Spleen (tissue), 13 donors: ENCODE data around the gene ZNF575. TPM values are rescaled to one million over a fixed set of nuclear protein-coding genes. Genes with fewer than 3 reads are reported as not detected.

Source experiments
- DNase-seq: peaks from one replicate; pipeline ENCODE4 v3.0.0-alpha.2; 2020
- H3K27ac ChIP-seq, 8 donors: fragments of 200-600 bp; sonication (generic) in 7 of 8; 1 replicate in 4 of 8; 2 replicates in 4 of 8; pipeline versions ENCODE4 v1.5.0 to v1.8.0; 2016 to 2021; ENCODE audit warnings: inconsistent platforms in 4 of 8, mild to moderate bottlenecking in 4 of 8, moderate library complexity in 1 of 8
- H3K27me3 ChIP-seq, 7 donors: fragments of 200-600 bp; sonication (generic) in 6 of 7; replicated peaks in 1 of 7; 1 replicate in 4 of 7; 2 replicates in 3 of 7; pipeline versions ENCODE4 v1.5.0 to v1.8.0; 2016 to 2021; ENCODE audit warnings: inconsistent platforms in 3 of 7, mild to moderate bottlenecking in 1 of 7
- H3K36me3 ChIP-seq, 6 donors: fragments of 200-600 bp; sonication (generic) in 5 of 6; 1 replicate in 4 of 6; 2 replicates in 2 of 6; pipeline versions ENCODE4 v1.5.0 to v1.8.0; 2016 to 2021; ENCODE audit warnings: inconsistent platforms in 2 of 6
- H3K4me1 ChIP-seq, 6 donors: fragments of 200-600 bp; sonication (generic) in 5 of 6; 1 replicate in 3 of 6; 2 replicates in 3 of 6; pipeline versions ENCODE4 v1.5.0 to v1.8.0; 2016 to 2021; ENCODE audit warnings: inconsistent platforms in 3 of 6
- H3K4me3 ChIP-seq, 8 donors: fragments of 200-600 bp; sonication (generic) in 7 of 8; 1 replicate in 4 of 8; 2 replicates in 4 of 8; pipeline versions ENCODE4 v1.5.0 to v1.8.0; 2016 to 2021; ENCODE audit warnings: inconsistent platforms in 4 of 8, mild to moderate bottlenecking in 4 of 8, moderate library complexity in 2 of 8
- H3K9me3 ChIP-seq, 8 donors: fragments of 200-600 bp; sonication (generic) in 7 of 8; 1 replicate in 4 of 8; 2 replicates in 4 of 8; pipeline versions ENCODE4 v1.5.0 to v1.8.0; 2016 to 2021; ENCODE audit warnings: inconsistent platforms in 4 of 8
- CTCF ChIP-seq, 11 experiments: fragments of 200-600 bp in 7 of 11; fragments of 450-650 bp in 4 of 11; sonication (generic) in 4 of 11; IDR thresholded peaks in 8 of 11; conservative IDR thresholded peaks in 3 of 11; 1 replicate in 7 of 11; 2 replicates in 4 of 11; pipeline versions ENCODE4 v1.4.0 to v1.8.0; 2016 to 2021; ENCODE audit warnings: antibody characterized with exemption in 11 of 11, inconsistent platforms in 4 of 11, mild to moderate bottlenecking in 1 of 11
- POLR2A ChIP-seq, 3 donors: fragments of 450-650 bp; IDR thresholded peaks; one replicate each; pipeline ENCODE4 v1.5.1; 2017; ENCODE audit warnings: antibody characterized with exemption in 3 of 3, mild to moderate bottlenecking in 1 of 3
- POLR2AphosphoS5 ChIP-seq, 3 donors: sonication (generic); formaldehyde crosslinking; IDR thresholded peaks; one replicate each; pipeline ENCODE4 v1.5.1; 2017; ENCODE audit warnings: antibody characterized with exemption in 3 of 3
- WGBS, 5 donors: extraction: QIAGEN DNeasy Blood & Tissue Kit in 3 of 5; methylation state at CpG; one replicate each; pipeline versions ENCODE4 v1.1.5 to v1.1.7; 2013 to 2018; 5-methylcytosine and 5-hydroxymethylcytosine counted together
- intact Hi-C: fragments of 100-400 bp; cut with DNase I; formaldehyde crosslinking; loops from one replicate; pipeline ENCODE4 v1.15.0; 2023; ENCODE audit warnings: low total_unique reads
- long read RNA-seq, 2 donors: transcript quantifications; one replicate each; lab custom pipeline, GENCODE V29; 2026
- polyA plus RNA-seq, 3 donors: library from polyadenylated mRNA; stranded (reverse); fragments of 200-250 nt; gene quantifications; one replicate each; pipeline ENCODE4 v1.2.1, GENCODE V29; 2013
- total RNA-seq, 7 donors: library from RNA; depleted of rRNA in 3 of 7; stranded (reverse); fragments of >200 nt in 3 of 7; fragmentation: NEBNext Ultra II Directional in 4 of 7; extraction: Animal tissue kit (Norgen Biotek cat#: 25700) in 4 of 7; gene quantifications; one replicate each; pipeline versions ENCODE4 v1.1.0 to v1.2.1, GENCODE V29; 2016 to 2021
- donor health status: healthy with polysubstance abuse.
- donor health status: DM: no; HTN: no; CAD: no; lungs with moderate emphysema.
- donor health status: DM: no; HTN: no; CAD: no.
- donor health status: Bipolar disorder and iron deficiency.
- donor health status: healthy.
- donor health status: DM: no; HTN: no; CAD: no.
- donor health status: DM: yes; HTN: yes; CAD: no.

ZNF575 gene
- total RNA-seq (1 to 10 TPM in 5 of 7 donors, not detected in 2; 1.0 to 4.3 (median 2.4) TPM), polyA plus RNA-seq (1 to 10 TPM in 1 of 3 donors, under 1 TPM in 2; 0.82 to 1.9 (median 0.87) TPM)
- long read RNA-seq, donor 1, partial matches to known transcripts, result 0 of 1 reads
- long read RNA-seq, donor 1, other reads (novel, unspliced or antisense), result 0 of 1 reads
- long read RNA-seq, donor 2, partial matches to known transcripts, result 34 of 34 reads
- long read RNA-seq, donor 2, other reads (novel, unspliced or antisense), result 0 of 34 reads

- H3K36me3 ChIP-seq, result peaks cover 0 to 17% (median 5%) of the 10 kb centered on the region in 6 donors
- 0 to 1% (median 0%) methylated on average over 29 to 47 of the region's 47 CpGs for WGBS, 5 donors
- peak; percentile 97 for DNase-seq
- intact Hi-C loops, result loop anchor here (10.0 kb wide), 1 partner anchor 52 kb away; no protein-coding TSS in a partner anchor
- H3K27me3 ChIP-seq, result no peaks in the 10 kb centered on the region
- H3K4me1 ChIP-seq, result peaks cover 7 to 59% (median 36%) of the 10 kb centered on the region in 6 donors
- TF ChIP-seq CTCF (IDR thresholded peaks at IDR 0.05 in 8 of 11, conservative IDR thresholded peaks at IDR 0.05 in 3 of 11), result peak in 3 of 11 experiments; percentile 9 to 29 (median 26)
- TF ChIP-seq POLR2AphosphoS5 (IDR thresholded peaks at IDR 0.05), result peak; percentile 79 to 86 (median 84)
- no peak for TF ChIP-seq POLR2A (IDR thresholded peaks at IDR 0.05)
- peaks cover 0 to under 1% (median 0%) of the 10 kb centered on the region in 8 donors for H3K9me3 ChIP-seq
- H3K4me3 ChIP-seq, result peak within 1 kb of the TSS; percentile 50 to 90 (median 73)
- peak within 1 kb of the TSS; percentile 71 to 95 (median 87) for H3K27ac ChIP-seq
Observed at GRCh38 chr19:43532962-43533545, at the start of gene ZNF575. ZNF575 (plus strand) TSS chr19:43533188; CDS start chr19:43534423, 1,235 bp downstream.

GRCh38 chr19:43483281-43483680 is 49.7 kb upstream of the ZNF575 start:
- intact Hi-C loops, result no loop called here
- Histone ChIP-seq H3K4me1 (peaks cover 8 to 27% (median 13%) of the 10 kb centered on the region in 6 donors), H3K27me3 (no peaks in the 10 kb centered on the region), H3K27ac (no peak overlapping the region), H3K9me3 (no peaks in the 10 kb centered on the region), H3K4me3 (no peak overlapping the region), H3K36me3 (peaks cover 0 to 20% (median 2%) of the 10 kb centered on the region in 6 donors)
- TF ChIP-seq POLR2A (IDR thresholded peaks at IDR 0.05) (no peak), CTCF (IDR thresholded peaks at IDR 0.05 in 8 of 11, conservative IDR thresholded peaks at IDR 0.05 in 3 of 11) (no peak), POLR2AphosphoS5 (IDR thresholded peaks at IDR 0.05) (no peak)
- WGBS, 5 donors, result 92 to 97% (median 94%) methylated on average over 6 of the region's 6 CpGs
- DNase-seq, result no peak

GRCh38 chr19:43485951-43486350 is 47.0 kb upstream of the ZNF575 start:
- Histone ChIP-seq H3K27me3 (no peaks in the 10 kb centered on the region), H3K9me3 (no peaks in the 10 kb centered on the region), H3K4me3 (no peak overlapping the region), H3K4me1 (peaks cover 8 to 52% (median 27%) of the 10 kb centered on the region in 6 donors), H3K36me3 (peaks cover 0 to 6% (median 0%) of the 10 kb centered on the region in 6 donors), H3K27ac (no peak overlapping the region)
- TF ChIP-seq POLR2AphosphoS5 (IDR thresholded peaks at IDR 0.05) (no peak), CTCF (IDR thresholded peaks at IDR 0.05 in 8 of 11, conservative IDR thresholded peaks at IDR 0.05 in 3 of 11) (no peak), POLR2A (IDR thresholded peaks at IDR 0.05) (no peak)
- 62 to 74% (median 71%) methylated on average over 6 of the region's 6 CpGs for WGBS, 5 donors
- DNase-seq, result no peak
- intact Hi-C loops, result no loop called here

GRCh38 chr19:43486412-43486811 is 46.6 kb upstream of the ZNF575 start:
- DNase-seq, result no peak
- Histone ChIP-seq H3K4me3 (no peak overlapping the region), H3K27me3 (no peaks in the 10 kb centered on the region), H3K36me3 (peaks cover 0 to 9% (median 0%) of the 10 kb centered on the region in 6 donors), H3K4me1 (peaks cover 8 to 52% (median 27%) of the 10 kb centered on the region in 6 donors), H3K9me3 (no peaks in the 10 kb centered on the region), H3K27ac (peak overlapping the region in 1 of 8 donors; percentile 61)
- TF ChIP-seq POLR2AphosphoS5 (IDR thresholded peaks at IDR 0.05) (peak in 1 of 3 donors; percentile 28), CTCF (IDR thresholded peaks at IDR 0.05 in 8 of 11, conservative IDR thresholded peaks at IDR 0.05 in 3 of 11) (no peak), POLR2A (IDR thresholded peaks at IDR 0.05) (no peak)
- 81 to 100% (median 95%) methylated on average over 2 to 7 of the region's 7 CpGs for WGBS, 5 donors
- intact Hi-C loops, result no loop called here
